D721Med (cell line): Measurements from ENCODE around the gene PKP4.

Experiments
- DNase-seq: peaks from one replicate; pipeline ENCODE4 v3.0.0; 2011; ENCODE audit warnings: low spot score; ENCODE audit not compliant: insufficient read length
- FAIRE-seq: peaks from 2 replicates; lab custom pipeline; 2011; peaks lifted over from hg19 to GRCh38; lab: Jason Lieb, UNC
- CTCF ChIP-seq: IDR thresholded peaks from 2 replicates; pipeline ENCODE4 v1.5.1; 2012; ENCODE audit warnings: mild to moderate bottlenecking, control low read depth; ENCODE audit not compliant: insufficient read depth; ENCODE audit errors: missing control alignments

Gene PKP4

GRCh38 chr2:158589303-158589702 is 132.6 kb downstream of the PKP4 start:
- no peak for TF ChIP-seq CTCF
- no peak for DNase-seq
- FAIRE-seq, result no peak

GRCh38 chr2:158598862-158599517 is 142.2 kb downstream of the PKP4 start:
- FAIRE-seq (no peak), DNase-seq (no peak)
- TF ChIP-seq CTCF, result no peak

DNA sequence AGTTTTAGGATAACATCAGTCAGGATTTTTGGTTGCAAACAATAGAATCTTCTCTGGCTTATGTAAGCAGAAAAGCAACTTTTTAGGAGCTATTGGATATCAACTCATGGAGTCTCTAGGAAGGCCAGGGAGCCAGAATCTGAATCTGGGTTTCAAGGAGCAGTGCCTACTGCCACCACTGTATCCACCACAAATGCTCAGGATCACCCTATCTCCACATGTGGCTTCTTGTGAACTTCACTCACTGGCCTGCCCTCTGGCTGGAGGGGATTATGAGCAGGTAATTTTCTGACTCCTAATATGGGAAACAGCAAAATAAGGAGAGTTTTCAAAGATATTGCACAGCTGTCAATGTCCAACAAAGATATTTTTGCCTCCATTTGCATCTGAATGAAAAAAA is 142.9 kb downstream of the PKP4 start:
- no peak for FAIRE-seq
- TF ChIP-seq CTCF, result no peak
- DNase-seq, result no peak

DNA sequence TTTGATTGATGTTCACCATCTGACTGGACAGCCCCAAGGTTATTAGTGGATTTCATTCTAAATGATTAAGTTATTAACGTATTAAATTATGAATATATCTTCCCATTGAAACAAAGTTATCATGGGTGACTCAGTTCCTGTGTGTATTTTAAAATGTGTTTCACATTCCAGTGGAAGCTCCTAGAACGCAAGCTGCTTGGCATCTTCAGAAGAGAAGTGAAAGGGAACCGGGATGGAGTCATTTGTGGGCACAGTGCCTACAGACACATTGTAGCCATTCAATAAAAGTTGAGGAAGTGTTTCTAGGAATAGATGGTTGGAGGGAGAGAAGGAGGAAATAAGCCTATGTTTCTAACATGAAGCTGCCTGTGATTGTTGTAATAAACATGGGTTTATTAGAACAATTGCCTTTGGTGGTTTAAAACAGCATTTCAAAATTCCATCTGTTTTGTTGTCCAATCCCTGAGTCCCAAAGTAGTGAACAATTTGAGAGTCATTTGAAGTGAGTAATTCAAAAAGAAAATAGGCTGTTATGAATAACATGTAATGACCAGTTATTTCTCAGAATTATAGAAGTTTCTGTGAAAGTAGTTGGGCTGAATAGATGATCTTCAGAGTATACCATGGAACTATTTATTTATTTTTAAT is 143.5 kb downstream of the PKP4 start:
- no peak for DNase-seq
- FAIRE-seq, result no peak
- no peak for TF ChIP-seq CTCF

DNA sequence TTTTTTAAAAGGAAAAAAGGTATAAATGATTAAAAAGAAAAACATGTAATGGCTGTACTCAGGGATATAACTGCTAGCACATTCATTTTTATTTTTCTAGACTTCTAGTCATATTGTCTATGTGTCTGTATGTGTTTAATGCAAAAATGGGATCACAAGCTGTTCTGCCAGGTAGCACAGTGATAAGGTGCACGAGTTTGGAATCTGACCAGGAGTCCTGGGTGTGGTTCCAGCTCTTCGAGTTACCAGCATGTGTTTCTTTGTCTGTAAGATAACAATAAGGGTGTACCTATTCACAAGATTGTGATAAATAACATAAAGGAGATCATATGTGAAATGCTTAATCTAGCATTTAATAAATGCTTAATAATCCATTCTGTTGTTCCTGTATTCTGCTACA is 145.3 kb downstream of the PKP4 start:
- DNase-seq, result no peak
- no peak for FAIRE-seq
- no peak for TF ChIP-seq CTCF

DNA sequence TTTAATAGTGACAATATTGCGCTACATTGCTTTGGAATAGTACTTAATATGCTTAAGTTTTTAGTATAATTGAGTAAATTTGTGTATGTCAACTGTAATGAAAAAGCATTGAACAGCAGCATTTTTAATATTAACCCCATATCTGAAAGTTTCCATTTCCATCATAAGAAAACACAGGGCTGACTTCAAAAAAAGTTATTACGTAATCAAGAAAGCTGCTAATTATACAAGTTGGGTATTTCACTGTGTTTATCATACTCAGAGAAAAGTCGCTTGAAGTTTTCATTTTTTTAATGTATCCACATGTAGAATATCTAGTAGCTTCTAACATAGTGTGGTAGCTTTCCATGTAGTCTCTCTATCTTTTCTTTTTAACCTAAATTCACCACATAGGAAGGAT is 146.5 kb downstream of the PKP4 start:
- no peak for TF ChIP-seq CTCF
- FAIRE-seq, result no peak
- DNase-seq, result no peak

GRCh38 chr2:158603986-158604385 is 147.2 kb downstream of the PKP4 start:
- DNase-seq, result no peak
- no peak for FAIRE-seq
- no peak for TF ChIP-seq CTCF
